ENCODE results near the gene ING4. TPM values are rescaled to one million over a fixed set of nuclear protein-coding genes. Genes with fewer than 3 reads are reported as not detected.

Gene ING4
- total RNA-seq, 1 donor from 2014 or later, result 58.1 TPM

DNA sequence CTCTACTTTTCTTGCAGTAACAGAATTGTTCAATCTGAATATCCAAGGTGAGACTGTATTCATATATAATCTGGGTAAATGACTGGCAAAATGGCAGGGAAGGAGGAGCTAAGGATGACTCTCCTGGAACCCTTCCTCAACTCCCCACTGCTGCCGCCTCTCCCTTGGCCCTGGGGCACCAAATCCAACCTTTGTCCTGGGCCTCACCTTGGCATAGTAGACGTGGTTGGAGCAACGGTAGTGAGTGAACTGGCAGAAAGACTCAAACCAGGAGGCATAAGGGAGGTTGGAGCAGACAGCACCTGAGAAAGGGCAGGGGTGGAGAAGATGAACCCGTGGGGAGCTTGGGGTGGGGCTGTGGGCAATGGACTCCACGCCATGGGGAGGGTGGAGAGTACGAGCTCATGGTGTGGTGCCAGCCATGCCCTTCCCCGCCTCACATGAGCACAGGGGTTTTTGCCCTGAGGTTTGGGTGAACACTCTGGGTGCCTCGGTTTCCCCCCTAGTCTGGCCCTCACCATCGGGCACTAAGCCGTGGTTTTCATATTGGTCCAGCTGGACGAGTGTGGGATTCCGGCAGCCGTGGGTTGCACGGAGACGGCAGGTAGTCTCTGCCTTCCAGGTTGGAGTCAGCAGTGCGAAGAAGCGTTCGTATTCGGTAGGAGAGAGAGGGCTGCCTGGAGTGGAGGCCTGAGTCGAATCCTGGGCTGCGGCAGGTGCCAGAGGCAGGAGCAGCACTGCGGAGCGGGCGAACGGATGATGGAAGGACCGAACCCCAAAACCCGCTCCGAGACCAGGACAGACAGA is 16.4 kb downstream of the ING4 start:
- peaks cover 40% of the 10 kb centered on the region for H3K36me3 Mint-ChIP-seq
- TF ChIP-seq, protein P1, sequence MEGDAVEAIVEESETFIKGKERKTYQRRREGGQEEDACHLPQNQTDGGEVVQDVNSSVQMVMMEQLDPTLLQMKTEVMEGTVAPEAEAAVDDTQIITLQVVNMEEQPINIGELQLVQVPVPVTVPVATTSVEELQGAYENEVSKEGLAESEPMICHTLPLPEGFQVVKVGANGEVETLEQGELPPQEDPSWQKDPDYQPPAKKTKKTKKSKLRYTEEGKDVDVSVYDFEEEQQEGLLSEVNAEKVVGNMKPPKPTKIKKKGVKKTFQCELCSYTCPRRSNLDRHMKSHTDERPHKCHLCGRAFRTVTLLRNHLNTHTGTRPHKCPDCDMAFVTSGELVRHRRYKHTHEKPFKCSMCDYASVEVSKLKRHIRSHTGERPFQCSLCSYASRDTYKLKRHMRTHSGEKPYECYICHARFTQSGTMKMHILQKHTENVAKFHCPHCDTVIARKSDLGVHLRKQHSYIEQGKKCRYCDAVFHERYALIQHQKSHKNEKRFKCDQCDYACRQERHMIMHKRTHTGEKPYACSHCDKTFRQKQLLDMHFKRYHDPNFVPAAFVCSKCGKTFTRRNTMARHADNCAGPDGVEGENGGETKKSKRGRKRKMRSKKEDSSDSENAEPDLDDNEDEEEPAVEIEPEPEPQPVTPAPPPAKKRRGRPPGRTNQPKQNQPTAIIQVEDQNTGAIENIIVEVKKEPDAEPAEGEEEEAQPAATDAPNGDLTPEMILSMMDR (conservative IDR thresholded peaks at IDR 0.05), result no peak
- no peak for DNase-seq (ENCODE audit: extremely low spot score, unreplicated experiment)
- H3K4me1 Mint-ChIP-seq (ENCODE audit: unreplicated experiment), result no peaks in the 10 kb centered on the region
- peak overlapping the region; percentile 33 for H3K27ac Mint-ChIP-seq
- H3K4me3 Mint-ChIP-seq, result peak overlapping the region; percentile 76
- H3K9me3 Mint-ChIP-seq, result peaks cover 6% of the 10 kb centered on the region
- peaks cover 30% of the 10 kb centered on the region for H3K27me3 Mint-ChIP-seq

DNA sequence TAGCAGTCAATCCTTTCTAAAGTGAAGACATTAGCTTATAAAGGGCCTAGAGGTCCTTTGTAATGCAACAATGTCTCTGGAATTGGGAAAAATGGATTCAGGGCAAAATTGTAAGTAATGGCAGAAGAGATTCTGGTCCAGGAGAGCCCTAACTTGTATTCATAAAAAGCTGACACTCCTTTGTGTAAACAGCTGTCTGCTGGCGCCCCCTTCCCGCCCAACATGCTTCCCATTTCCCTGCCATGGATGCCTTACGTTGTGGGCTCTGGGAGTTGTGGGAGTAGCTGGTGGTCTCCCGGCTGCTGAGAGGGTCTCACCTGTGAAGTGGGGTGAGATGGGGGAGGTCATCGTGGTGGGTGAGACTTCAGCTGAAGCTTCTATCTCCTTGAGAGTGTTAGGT is 18.0 kb downstream of the ING4 start:
- Mint-ChIP-seq H3K27me3 (peaks cover 40% of the 10 kb centered on the region), H3K27ac (no peak overlapping the region), H3K9me3 (peaks cover 6% of the 10 kb centered on the region), H3K4me1 (ENCODE audit: unreplicated experiment) (no peaks in the 10 kb centered on the region), H3K36me3 (peaks cover 31% of the 10 kb centered on the region), H3K4me3 (no peak overlapping the region)
- DNase-seq (ENCODE audit: extremely low spot score, unreplicated experiment), result no peak
- TF ChIP-seq, protein P1 (conservative IDR thresholded peaks at IDR 0.05), result no peak

DNA sequence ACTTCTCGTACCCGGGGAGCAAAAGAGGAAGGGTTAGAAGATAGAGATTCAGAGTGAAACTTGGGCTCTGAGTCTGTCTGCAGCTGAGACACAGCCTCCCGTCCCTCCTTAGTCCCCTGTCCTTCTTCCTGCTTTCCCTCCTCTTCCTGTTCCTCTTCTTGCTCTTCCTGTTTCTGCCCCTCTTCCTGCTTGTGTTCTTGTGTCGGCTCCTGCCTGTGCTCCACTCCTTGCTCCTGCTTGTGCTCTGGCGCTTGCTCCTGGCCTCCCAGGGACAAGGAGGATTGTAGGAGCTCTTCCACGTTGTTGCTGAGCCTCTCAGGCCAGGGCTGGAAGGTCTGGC is 18.7 kb downstream of the ING4 start:
- H3K27ac Mint-ChIP-seq, result no peak overlapping the region
- peaks cover 31% of the 10 kb centered on the region for H3K36me3 Mint-ChIP-seq
- no peak for DNase-seq (ENCODE audit: extremely low spot score, unreplicated experiment)
- H3K27me3 Mint-ChIP-seq, result peaks cover 43% of the 10 kb centered on the region
- no peak overlapping the region for H3K4me3 Mint-ChIP-seq
- TF ChIP-seq, protein P1 (conservative IDR thresholded peaks at IDR 0.05), result no peak
- H3K9me3 Mint-ChIP-seq, result peaks cover 6% of the 10 kb centered on the region
- H3K4me1 Mint-ChIP-seq (ENCODE audit: unreplicated experiment), result no peaks in the 10 kb centered on the region

DNA sequence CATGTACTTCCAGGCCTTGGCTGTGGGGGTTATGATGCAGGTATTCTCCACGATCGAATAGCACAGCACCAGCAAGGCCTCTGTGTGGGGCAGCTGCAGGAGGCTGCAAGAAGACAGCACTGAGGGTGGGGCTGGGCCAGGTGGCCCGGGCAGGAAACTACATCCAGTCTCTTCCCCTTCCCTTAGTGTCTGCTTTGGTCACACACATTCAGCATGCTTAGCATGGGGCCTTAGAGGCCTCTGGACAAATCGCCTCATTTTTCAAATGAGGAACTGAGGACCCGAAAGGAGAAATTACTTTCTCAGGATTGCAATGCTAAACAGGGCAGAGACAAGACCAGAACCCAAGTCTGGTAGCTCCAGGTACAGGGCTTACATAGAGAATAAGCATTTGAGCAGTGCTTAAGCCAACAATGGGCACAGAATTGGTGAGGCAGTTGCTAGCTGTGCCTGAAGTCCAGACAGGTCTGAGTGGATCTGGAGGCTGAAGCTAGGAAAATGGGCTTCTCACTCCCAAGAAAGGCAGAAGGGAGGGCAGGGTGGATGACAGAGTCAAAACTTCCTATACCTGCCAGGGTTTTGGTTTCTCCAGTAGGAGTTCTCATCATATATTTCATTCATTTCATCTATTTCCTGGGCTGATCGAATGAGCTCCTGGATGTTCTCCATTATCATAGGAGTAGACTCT is 19.2 kb downstream of the ING4 start:
- no peak for DNase-seq (ENCODE audit: extremely low spot score, unreplicated experiment)
- Mint-ChIP-seq H3K4me3 (no peak overlapping the region), H3K4me1 (ENCODE audit: unreplicated experiment) (no peaks in the 10 kb centered on the region), H3K27ac (no peak overlapping the region), H3K27me3 (peaks cover 44% of the 10 kb centered on the region), H3K36me3 (peaks cover 31% of the 10 kb centered on the region), H3K9me3 (peaks cover 6% of the 10 kb centered on the region)
- TF ChIP-seq, protein P1 (conservative IDR thresholded peaks at IDR 0.05), result no peak

DNA sequence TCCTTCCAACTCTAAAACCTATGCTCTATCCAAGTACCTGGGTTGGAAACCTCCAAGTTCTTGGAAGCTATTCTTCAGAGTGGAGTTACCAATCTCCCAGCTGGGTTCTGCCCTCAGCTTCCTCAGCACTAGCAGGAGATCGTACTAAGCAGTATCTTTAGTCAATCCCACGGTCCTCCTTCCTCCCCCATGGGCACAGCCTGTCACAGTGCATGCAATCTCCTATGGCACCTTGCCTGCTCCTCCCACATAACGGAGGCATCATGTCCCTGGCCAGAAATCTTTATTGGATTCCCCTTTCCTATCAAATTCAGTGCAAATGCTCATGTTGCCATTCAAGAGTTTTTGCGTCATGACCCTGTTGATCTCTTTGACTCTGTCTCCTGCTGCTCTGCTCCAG is 21.8 kb downstream of the ING4 start:
- peaks cover 6% of the 10 kb centered on the region for H3K9me3 Mint-ChIP-seq
- H3K27ac Mint-ChIP-seq, result no peak overlapping the region
- H3K27me3 Mint-ChIP-seq, result peaks cover 44% of the 10 kb centered on the region
- H3K36me3 Mint-ChIP-seq, result peaks cover 16% of the 10 kb centered on the region
- TF ChIP-seq, protein P1 (conservative IDR thresholded peaks at IDR 0.05), result no peak
- H3K4me1 Mint-ChIP-seq (ENCODE audit: unreplicated experiment), result peaks cover 2% of the 10 kb centered on the region
- no peak for DNase-seq (ENCODE audit: extremely low spot score, unreplicated experiment)
- no peak overlapping the region for H3K4me3 Mint-ChIP-seq

Data from type B pancreatic cell (in vitro differentiated cells).